HG03135 (cell line): ENCODE data around the gene ZNF493.

Experiments used
- ATAC-seq: cut with Tn5 transposase; IDR thresholded peaks from one replicate; pipeline ENCODE4 v1.9.1; 2021; ENCODE audit warnings: mild to moderate bottlenecking, moderate library complexity; ENCODE audit not compliant: unreplicated experiment

Gene ZNF493

DNA sequence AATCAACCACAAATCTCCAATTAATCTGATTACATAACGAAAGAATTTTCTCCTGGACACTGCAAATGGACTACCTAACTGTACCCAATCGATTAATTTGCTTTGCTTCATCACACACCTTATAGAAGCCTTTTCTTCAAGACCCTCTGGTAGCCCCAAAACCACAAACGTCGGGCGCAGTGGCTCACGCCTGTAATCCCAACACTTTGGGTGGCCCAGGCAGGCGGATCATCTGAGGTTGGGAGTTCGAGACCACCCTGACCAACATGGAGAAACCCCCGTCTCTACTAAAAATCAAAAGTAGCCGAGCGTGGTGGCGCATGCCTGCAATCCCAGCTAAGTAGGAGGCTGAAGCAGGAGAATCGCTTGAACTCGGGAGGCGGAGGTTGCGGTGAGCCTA is 65.6 kb downstream of the ZNF493 start:
- no peak for ATAC-seq

DNA sequence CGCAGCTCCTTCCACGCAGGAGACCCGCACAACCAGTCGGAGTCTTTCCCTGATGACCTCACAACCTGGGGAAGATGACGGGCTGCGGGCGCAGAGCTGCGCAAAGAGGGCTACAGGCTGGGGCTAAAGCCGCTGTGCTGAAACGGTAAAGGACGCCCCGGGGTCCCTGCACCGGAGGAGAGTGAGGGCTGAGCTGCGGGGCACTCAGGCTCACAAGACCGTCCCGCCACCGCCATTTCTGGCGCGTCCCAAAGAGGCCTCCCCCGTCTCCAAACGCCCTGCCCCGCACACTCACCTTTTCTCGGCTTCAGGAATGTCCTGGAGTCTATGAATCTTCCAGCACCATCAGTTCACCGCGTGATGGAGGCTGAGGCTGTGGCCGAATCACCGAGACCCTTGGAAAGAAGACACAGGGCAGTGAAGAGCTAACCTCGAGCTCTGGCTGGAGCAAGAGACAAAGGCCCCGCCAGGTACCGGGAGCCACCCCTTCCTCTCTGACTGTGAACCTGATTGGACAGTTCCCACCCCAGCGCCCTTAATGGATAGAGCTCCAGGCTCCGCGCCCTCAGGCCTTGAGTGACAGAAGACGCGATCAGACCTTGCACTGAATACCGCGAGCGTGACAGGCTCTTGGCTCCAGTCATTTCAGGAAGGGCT is 66.6 kb downstream of the ZNF493 start:
- no peak for ATAC-seq

DNA sequence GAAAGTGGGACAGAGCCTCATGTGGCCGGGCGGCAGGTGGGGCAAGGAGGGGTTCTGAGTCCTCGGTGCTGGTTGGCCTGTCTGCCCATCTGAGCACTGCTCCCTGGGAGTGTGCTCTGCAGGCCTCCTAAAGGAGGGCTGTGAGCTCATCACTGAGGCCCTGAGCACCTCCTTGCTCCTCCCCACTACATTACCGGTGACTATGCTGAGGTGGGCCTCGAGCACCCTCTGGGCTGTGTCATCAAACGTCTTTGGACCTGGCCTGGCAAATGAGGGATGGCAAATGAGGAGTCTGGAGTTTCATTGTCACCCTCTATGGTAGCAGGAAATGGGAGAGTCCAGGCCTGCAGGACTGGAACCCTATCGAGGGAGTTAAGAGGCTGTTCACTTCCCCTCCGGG is 69.7 kb downstream of the ZNF493 start:
- no peak for ATAC-seq

GRCh38 chr19:21468791-21469190 is 71.9 kb downstream of the ZNF493 start:
- ATAC-seq, result no peak

- ATAC-seq, result no peak
Observed at GRCh38 chr19:21472507-21472906, 75.6 kb downstream of the ZNF493 start.

- ATAC-seq, result no peak
Observed at GRCh38 chr19:21474671-21475181, 77.8 kb downstream of the ZNF493 start.
